GM19023 (cell line): Measurements from ENCODE around the gene UGT1A10.

Experiments used
- ATAC-seq: cut with Tn5 transposase; IDR thresholded peaks from one replicate; pipeline ENCODE4 v1.9.1; 2021; ENCODE audit warnings: mild to moderate bottlenecking, moderate library complexity; ENCODE audit not compliant: unreplicated experiment

UGT1A10 gene

DNA sequence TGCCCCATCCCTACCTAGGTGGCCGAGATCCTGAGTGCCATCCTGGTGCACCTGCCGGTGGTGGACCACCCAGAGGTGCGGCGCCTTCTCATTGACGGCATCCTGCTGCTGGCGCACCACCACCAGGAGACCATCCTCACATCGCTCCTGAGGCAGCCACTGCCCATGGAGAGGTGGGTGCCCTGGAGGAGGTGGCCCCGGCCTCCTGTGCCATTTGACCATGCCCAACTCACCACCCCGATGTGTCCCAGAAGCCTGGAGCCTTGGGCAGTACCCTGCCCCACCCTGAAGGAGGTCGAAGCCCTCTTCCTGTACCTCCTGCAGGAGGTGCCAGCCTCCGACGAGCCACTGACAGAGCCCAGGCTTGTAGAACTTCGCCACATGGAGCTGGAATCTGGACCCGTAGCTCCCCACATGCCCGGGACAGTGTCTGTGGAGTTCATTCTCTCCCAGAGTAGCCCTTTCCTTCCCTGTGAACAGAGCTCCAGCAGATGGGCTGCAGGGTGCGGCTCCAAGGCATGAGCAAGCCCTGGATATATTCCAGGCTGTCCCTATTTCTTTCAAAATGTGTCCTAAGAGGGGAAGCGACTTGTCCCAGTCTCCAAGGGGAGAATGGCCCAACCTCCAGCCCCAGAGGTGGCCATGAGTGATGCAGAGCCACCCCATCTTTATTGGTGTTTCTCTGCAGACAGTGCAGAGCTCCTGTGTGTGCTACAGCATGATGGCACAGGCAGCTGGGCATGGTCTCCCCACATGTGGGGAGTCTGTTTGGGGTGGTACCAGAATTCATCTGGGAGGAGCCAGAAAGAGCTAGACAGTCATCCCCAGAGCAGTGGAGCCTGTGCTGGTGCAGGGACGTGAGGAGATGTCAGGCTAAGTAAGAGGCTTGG, 183.9 kb downstream of the UGT1A10 start:
- no peak for ATAC-seq

DNA sequence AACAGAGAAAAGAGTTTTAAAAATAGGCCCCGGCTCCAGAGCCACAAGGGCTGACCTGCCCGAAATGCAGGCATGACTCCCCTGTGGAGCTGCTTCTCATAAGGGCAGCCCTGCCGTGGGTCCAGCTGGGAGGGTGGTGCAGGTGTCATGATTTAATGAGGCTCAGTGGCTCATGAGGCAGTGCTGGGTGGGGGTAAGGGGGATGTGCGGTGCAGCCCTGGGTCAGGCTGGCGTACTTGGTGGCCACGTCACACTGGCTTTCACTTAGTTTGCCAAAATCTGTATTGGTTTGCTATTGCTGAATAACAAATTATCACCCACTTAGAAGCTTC, 184.5 kb downstream of the UGT1A10 start:
- ATAC-seq = no peak

DNA sequence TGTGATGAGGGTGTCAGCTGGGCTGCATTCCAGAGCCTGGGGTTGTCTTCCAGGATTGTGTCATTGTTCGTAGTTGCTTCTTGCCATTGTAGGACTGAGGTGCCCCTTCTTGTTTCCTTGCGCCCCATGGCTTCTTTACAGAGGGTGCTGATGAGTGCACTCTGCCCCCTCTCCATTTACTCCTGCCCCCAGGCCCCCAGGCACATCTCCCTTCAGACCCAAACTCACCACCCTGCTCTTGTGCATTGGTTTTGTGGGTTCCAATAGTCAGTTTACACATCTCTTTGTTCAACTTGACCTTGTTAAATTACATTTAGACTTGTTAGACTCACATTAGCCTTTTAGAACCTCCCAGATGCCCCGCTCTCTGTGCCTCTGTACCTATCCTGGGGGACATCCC, 184.9 kb downstream of the UGT1A10 start:
- no peak for ATAC-seq

DNA sequence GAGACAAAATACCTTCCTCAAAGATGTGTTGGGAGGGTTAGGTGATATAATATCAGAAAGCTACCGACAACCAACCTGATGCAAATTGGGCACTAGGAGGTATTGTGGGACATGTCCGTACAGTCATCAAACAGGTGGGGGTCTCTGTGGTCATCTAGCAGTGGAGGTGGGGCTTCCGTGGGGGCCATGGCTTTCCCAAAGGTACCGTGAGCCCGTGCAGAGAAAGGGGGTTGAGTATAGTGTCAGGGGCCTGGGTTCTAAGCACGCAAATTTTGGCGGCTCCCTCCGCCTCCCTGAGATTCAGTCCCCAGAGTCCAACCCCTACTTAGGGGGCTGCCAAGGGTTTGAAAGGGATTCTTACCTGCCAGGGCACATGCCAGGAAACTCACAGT, 185.5 kb downstream of the UGT1A10 start:
- ATAC-seq = no peak

DNA sequence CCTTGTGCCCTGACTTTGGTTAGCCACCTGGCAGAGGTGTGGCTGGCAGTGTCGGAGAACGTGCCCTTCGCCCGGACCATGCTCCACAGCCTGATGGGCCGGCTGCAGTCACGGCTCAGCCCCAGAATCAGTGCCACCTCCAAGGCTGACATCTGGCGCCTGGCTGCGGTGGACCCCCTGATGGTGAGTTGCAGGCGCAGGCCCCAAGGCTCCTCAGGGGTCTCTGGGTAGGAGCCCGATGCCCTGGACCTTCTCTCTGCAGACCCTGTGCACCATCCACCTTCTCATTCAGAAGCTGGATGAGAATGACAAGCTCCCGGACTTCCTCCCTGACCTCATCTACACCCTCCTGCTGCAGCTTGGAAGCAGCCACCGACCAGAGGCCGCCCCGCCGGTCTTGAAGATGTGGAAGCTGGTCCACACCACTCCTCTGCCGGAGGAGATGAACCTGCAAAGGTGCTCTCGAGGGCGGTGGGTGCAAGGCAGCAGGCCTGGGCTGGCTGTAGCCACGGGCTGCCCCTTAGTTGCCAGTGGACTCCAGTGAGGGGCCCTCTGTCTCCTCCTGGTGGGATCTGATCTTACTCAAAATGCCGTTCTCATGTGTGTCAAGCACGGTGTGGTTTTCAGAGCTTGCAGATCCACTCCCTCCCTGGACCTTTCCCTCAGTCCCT, 186.0 kb downstream of the UGT1A10 start:
- no peak for ATAC-seq
